Keratinocyte (primary cell): ENCODE measurements around the gene FRMD1.

ENCODE experiments used
- CTCF ChIP-seq, 3 experiments: IDR thresholded peaks in 1 of 3; conservative IDR thresholded peaks in 1 of 3; optimal IDR thresholded peaks in 1 of 3; 2 replicates in 2 of 3; 3 replicates in 1 of 3; pipeline versions ENCODE3 to v1.5.1; 2011; ENCODE audit warnings: low read length in 3 of 3, mild to moderate bottlenecking in 3 of 3, moderate library complexity in 2 of 3, control low read depth in 1 of 3, inconsistent platforms in 1 of 3; ENCODE audit not compliant: insufficient read depth in 2 of 3; ENCODE audit errors: extremely low read depth in 1 of 3
- EZH2 ChIP-seq: IDR thresholded peaks from one replicate; pipeline ENCODE4 v1.6.1; 2012; ENCODE audit warnings: inconsistent platforms, mild to moderate bottlenecking, low read length, moderate library complexity

GRCh38 chr6:168078175-168078942 lies 653 bp downstream of the FRMD1 start:
- TF ChIP-seq CTCF (optimal IDR thresholded peaks at IDR 0.05 in 1 of 3, IDR thresholded peaks at IDR 0.05 in 1 of 3, conservative IDR thresholded peaks at IDR 0.05 in 1 of 3; ENCODE audit: extremely low read depth in 1 of 3, insufficient read depth in 2 of 3, low read length in 3 of 3) (no peak), EZH2 (no peak)
